SK-N-MC (cell line): ENCODE measurements around the gene POM121L2.

Experiments
- EZH2 ChIP-seq: fragments of 200-600 bp; sonication (generic); IDR thresholded peaks from one replicate; pipeline ENCODE4 v1.6.1; 2017; ENCODE audit warnings: antibody characterized with exemption
- POLR2AphosphoS5 ChIP-seq: IDR thresholded peaks from 2 replicates; pipeline ENCODE4 v1.6.1; 2012; ENCODE audit warnings: mild to moderate bottlenecking, low read depth, low read length, borderline replicate concordance

DNA sequence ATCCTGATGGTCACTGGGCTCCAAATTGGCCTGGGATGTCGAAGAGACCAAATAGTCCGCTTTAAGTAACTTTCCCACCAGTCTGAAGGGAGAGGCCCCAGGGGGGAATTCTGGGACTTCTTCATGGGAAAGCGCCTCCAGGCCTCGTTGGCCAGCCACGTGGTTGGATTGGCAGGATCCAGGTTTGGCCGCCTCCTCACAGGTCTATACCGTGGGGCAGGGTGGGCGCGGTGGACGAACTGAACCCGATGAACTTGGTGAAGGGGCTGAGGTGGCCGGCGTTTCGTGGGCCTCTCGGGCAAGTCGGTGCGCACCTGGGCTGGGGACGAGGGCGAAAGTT, 297 bp downstream of the POM121L2 start:
- TF ChIP-seq POLR2AphosphoS5 (no peak), EZH2 (no peak)
